Endothelial cell of umbilical vein (primary cell): ENCODE data around the gene CLDND2. TPM values are rescaled to one million over a fixed set of nuclear protein-coding genes. Genes with fewer than 3 reads are reported as not detected.

Source experiments
- BruUV-seq: library from RNA; stranded (reverse); fragments of 400-500 nt; replicated peaks from 2 replicates; lab custom pipeline; 2021; lab: Mats Ljungman, UMichigan
- CTCF ChIA-PET: fragments of 300-600, 350-600 bp; sonication (Branson Sonifier 250); formaldehyde crosslinking; loops from one replicate; lab custom pipeline; 2021; ENCODE audit warnings: antibody characterized with exemption, inconsistent platforms; lab: Charles Lee
- POLR2A ChIA-PET: fragments of 300-600, 350-600 bp; sonication (Branson Sonifier 250); formaldehyde crosslinking; loops from one replicate; lab custom pipeline; 2021; ENCODE audit warnings: antibody characterized with exemption, inconsistent platforms; lab: Charles Lee
- DNase-seq: peaks from one replicate; pipeline ENCODE4 v3.0.0-alpha.2; 2011; ENCODE audit warnings: low read depth, low spot score
- FAIRE-seq: peaks from 2 replicates; lab custom pipeline; 2011; peaks lifted over from hg19 to GRCh38; lab: Jason Lieb, UNC
- H2AFZ ChIP-seq: 2 replicates; pipeline ENCODE4 v1.6.0; 2012; ENCODE audit warnings: low read depth, low read length, control low read depth, inconsistent platforms
- H3K27ac ChIP-seq: 2 replicates; pipeline ENCODE4 v1.5.1; 2011; ENCODE audit warnings: low read depth, mild to moderate bottlenecking, control low read depth, low read length, moderate library complexity; ENCODE audit not compliant: insufficient read depth
- H3K27me3 ChIP-seq, 2 experiments: 2 replicates each; pipeline versions ENCODE4 v1.6.0 to v1.6.1; 2011; ENCODE audit warnings: low read length in 2 of 2, mixed read lengths in 1 of 2; ENCODE audit not compliant: control insufficient read depth in 2 of 2, insufficient read depth in 2 of 2
- H3K36me3 ChIP-seq, 2 experiments: 2 replicates in 1 of 2; 3 replicates in 1 of 2; pipeline ENCODE4 v1.5.1; 2011; ENCODE audit warnings: low read length in 2 of 2, mild to moderate bottlenecking in 1 of 2, moderate library complexity in 1 of 2; ENCODE audit not compliant: control insufficient read depth in 2 of 2, insufficient read depth in 2 of 2; ENCODE audit errors: extremely low read depth in 1 of 2
- H3K4me1 ChIP-seq: 3 replicates; pipeline ENCODE4 v1.5.1; 2011; ENCODE audit warnings: mild to moderate bottlenecking, low read length; ENCODE audit not compliant: control insufficient read depth, insufficient read depth; ENCODE audit errors: extremely low read depth
- H3K4me2 ChIP-seq: 2 replicates; pipeline ENCODE4 v1.6.1; 2011; ENCODE audit warnings: low read length, control low read depth, mixed read lengths; ENCODE audit not compliant: insufficient read depth
- H3K4me3 ChIP-seq, 3 experiments: fragments of 200-600 bp in 1 of 3; sonication (generic), shearing (Covaris generic) in 1 of 3; replicated peaks in 1 of 3; 2 replicates each; pipeline ENCODE4 v1.5.1; 2011 to 2016; ENCODE audit warnings: control low read depth in 3 of 3, low read length in 3 of 3, mild to moderate bottlenecking in 2 of 3, inconsistent platforms in 1 of 3, low read depth in 1 of 3, moderate library complexity in 1 of 3; ENCODE audit not compliant: insufficient read depth in 1 of 3
- H3K79me2 ChIP-seq: 2 replicates; pipeline ENCODE4 v1.6.0; 2012; ENCODE audit warnings: low read length, inconsistent platforms; ENCODE audit not compliant: control insufficient read depth, insufficient read depth
- H3K9ac ChIP-seq: replicated peaks from 2 replicates; pipeline ENCODE3; 2011; ENCODE audit warnings: low read length, control low read depth; ENCODE audit not compliant: insufficient read depth; ENCODE audit errors: extremely low read depth
- H3K9me1 ChIP-seq: replicated peaks from 3 replicates; pipeline ENCODE4 v1.6.0; 2011; ENCODE audit warnings: mild to moderate bottlenecking, low read length; ENCODE audit not compliant: control insufficient read depth, insufficient read depth; ENCODE audit errors: extremely low read depth
- H3K9me3 ChIP-seq: replicated peaks from 2 replicates; pipeline ENCODE4 v1.5.1; 2012; ENCODE audit warnings: low read length, inconsistent platforms; ENCODE audit not compliant: control insufficient read depth, insufficient read depth
- H4K20me1 ChIP-seq: replicated peaks from 2 replicates; pipeline ENCODE3; 2011; ENCODE audit warnings: mild to moderate bottlenecking, low read length; ENCODE audit not compliant: control insufficient read depth, insufficient read depth; ENCODE audit errors: extremely low read depth
- EZH2 ChIP-seq: IDR thresholded peaks from 2 replicates; pipeline ENCODE4 v1.6.1; 2012; ENCODE audit warnings: borderline replicate concordance, low read depth, mild to moderate bottlenecking, moderate library complexity, low read length, inconsistent platforms; ENCODE audit not compliant: severe bottlenecking
- FOS ChIP-seq: IDR thresholded peaks from 2 replicates; pipeline ENCODE4 v1.6.1; 2011; ENCODE audit warnings: mild to moderate bottlenecking, low read length, moderate library complexity, borderline replicate concordance; ENCODE audit not compliant: insufficient read depth
- GATA2 ChIP-seq: IDR thresholded peaks from 2 replicates; pipeline ENCODE4 v1.7.0; 2011; ENCODE audit warnings: low read depth, mild to moderate bottlenecking, moderate library complexity, mixed read lengths, low read length; ENCODE audit not compliant: insufficient read length, insufficient read depth
- JUN ChIP-seq: IDR thresholded peaks from 2 replicates; pipeline ENCODE4 v1.6.1; 2011; ENCODE audit warnings: borderline replicate concordance, low read depth; ENCODE audit not compliant: insufficient read length, insufficient read depth
- MYC ChIP-seq: IDR thresholded peaks from one replicate; pipeline ENCODE4 v1.6.1; 2011; ENCODE audit warnings: mild to moderate bottlenecking, low read depth, low read length
- POLR2A ChIP-seq: IDR thresholded peaks from 2 replicates; pipeline ENCODE4 v1.6.1; 2012; ENCODE audit warnings: low read depth, mild to moderate bottlenecking, control low read depth, low read length
- POLR2AphosphoS5 ChIP-seq: IDR thresholded peaks from 2 replicates; pipeline ENCODE4 v1.6.1; 2012; ENCODE audit warnings: low read depth, mild to moderate bottlenecking, control low read depth, low read length, moderate library complexity; ENCODE audit not compliant: insufficient read depth
- dilution Hi-C: fragments of 300-500 bp; cut with MboI; formaldehyde crosslinking; loops from one replicate; pipeline ENCODE4 v1.15.0; 2019; ENCODE audit warnings: low sequenced_read_pairs; ENCODE audit not compliant: extremely low pct_ligation_motif_present
- intact Hi-C: fragments of 100-400 bp; cut with micrococcal nuclease; formaldehyde crosslinking; loops from one replicate; pipeline ENCODE4 v1.10.0; 2022
- polyA plus RNA-seq, 4 experiments: library from polyadenylated mRNA; depleted of rRNA in 3 of 4; stranded (reverse) in 3 of 4; unstranded in 1 of 4; fragments of >200 nt; gene quantifications; 2 replicates each; pipeline versions ENCODE4 v1.2.1 to v1.2.3, GENCODE V29; 2011 to 2012; ENCODE audit warnings: missing spikeins in 1 of 4
- total RNA-seq: library from RNA; stranded (reverse); gene quantifications from 2 replicates; pipeline ENCODE4 v1.2.3, GENCODE V29; 2021
- TF ChIP-seq, protein P1 (sequence below), 2 donors: IDR thresholded peaks; 1 replicate in 1 of 2; 2 replicates in 1 of 2; pipeline ENCODE4 v1.5.1; 2011; ENCODE audit warnings: low read length in 2 of 2, mild to moderate bottlenecking in 2 of 2, moderate library complexity in 2 of 2, control low read depth in 1 of 2, inconsistent platforms in 1 of 2, low read depth in 1 of 2; ENCODE audit not compliant: insufficient read depth in 1 of 2; ENCODE audit errors: extremely low read depth in 1 of 2
- TF ChIP-seq, protein P2 (sequence below): IDR thresholded peaks from 2 replicates; pipeline ENCODE4 v1.6.1; 2011; ENCODE audit not compliant: insufficient read depth, insufficient read length

The CLDND2 gene
- total and polyA plus RNA-seq, 2 donors (not counting 3 experiments of a cell fraction or from before 2014, with no cell fraction given): 0.97 TPM; not detected in 1

GRCh38 chr19:51375504-51376221 lies 6.9 kb upstream of the CLDND2 start:
- DNase-seq (no peak), FAIRE-seq (peak; percentile 66)
- dilution Hi-C loops (no loop called here), intact Hi-C loops (no loop called here)
- Histone ChIP-seq H3K27ac (no peak overlapping the region), H4K20me1 (no peaks in the 10 kb centered on the region), H3K9ac (no peak overlapping the region), H3K4me1 (no peaks in the 10 kb centered on the region), H3K9me3 (no peaks in the 10 kb centered on the region), H3K4me3 (no peak overlapping the region), H2AFZ (no peak overlapping the region), H3K4me2 (no peak overlapping the region), H3K27me3 (no peaks in the 10 kb centered on the region), H3K36me3 (no peaks in the 10 kb centered on the region), H3K79me2 (no peaks in the 10 kb centered on the region), H3K9me1 (no peaks in the 10 kb centered on the region)
- ChIA-PET POLR2A (no interaction called here), CTCF (no interaction called here)
- TF ChIP-seq EZH2 (no peak), POLR2AphosphoS5 (no peak), GATA2 (no peak), POLR2A (no peak), FOS (no peak), JUN (no peak), MYC (no peak)
- TF ChIP-seq, protein P1, sequence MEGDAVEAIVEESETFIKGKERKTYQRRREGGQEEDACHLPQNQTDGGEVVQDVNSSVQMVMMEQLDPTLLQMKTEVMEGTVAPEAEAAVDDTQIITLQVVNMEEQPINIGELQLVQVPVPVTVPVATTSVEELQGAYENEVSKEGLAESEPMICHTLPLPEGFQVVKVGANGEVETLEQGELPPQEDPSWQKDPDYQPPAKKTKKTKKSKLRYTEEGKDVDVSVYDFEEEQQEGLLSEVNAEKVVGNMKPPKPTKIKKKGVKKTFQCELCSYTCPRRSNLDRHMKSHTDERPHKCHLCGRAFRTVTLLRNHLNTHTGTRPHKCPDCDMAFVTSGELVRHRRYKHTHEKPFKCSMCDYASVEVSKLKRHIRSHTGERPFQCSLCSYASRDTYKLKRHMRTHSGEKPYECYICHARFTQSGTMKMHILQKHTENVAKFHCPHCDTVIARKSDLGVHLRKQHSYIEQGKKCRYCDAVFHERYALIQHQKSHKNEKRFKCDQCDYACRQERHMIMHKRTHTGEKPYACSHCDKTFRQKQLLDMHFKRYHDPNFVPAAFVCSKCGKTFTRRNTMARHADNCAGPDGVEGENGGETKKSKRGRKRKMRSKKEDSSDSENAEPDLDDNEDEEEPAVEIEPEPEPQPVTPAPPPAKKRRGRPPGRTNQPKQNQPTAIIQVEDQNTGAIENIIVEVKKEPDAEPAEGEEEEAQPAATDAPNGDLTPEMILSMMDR (IDR thresholded peaks at IDR 0.05; ENCODE audit: extremely low read depth in 1 of 2, insufficient read depth in 1 of 2, low read depth in 1 of 2, low read length in 2 of 2): no peak
- TF ChIP-seq, protein P2, sequence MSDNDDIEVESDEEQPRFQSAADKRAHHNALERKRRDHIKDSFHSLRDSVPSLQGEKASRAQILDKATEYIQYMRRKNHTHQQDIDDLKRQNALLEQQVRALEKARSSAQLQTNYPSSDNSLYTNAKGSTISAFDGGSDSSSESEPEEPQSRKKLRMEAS: no peak
- BruUV-seq: no TSS peak
